Hematopoietic multipotent progenitor cell treated with erythropoietin and hydrocortisone succinate and interleukin-3 and kit ligand, for 17 days (in vitro differentiated cells): Measurements from ENCODE around the gene RPLP2.

Source experiments
- DNase-seq: peaks from one replicate; pipeline ENCODE4 v3.0.0-alpha.2; 2015; ENCODE audit warnings: low spot score

Gene RPLP2

GRCh38 chr11:824292-824880, 14.6 kb downstream of the RPLP2 start:
- no peak for DNase-seq

GRCh38 chr11:824942-825341, 15.2 kb downstream of the RPLP2 start:
- no peak for DNase-seq

GRCh38 chr11:825366-826226, 15.8 kb downstream of the RPLP2 start:
- no peak for DNase-seq

- DNase-seq, result no peak
Measured at GRCh38 chr11:826227-826621, 16.5 kb downstream of the RPLP2 start.

- DNase-seq, result no peak
Measured at GRCh38 chr11:826836-827145, 17.0 kb downstream of the RPLP2 start.

- no peak for DNase-seq
Measured at GRCh38 chr11:827146-827896, 17.6 kb downstream of the RPLP2 start.

GRCh38 chr11:827897-828192, 18.1 kb downstream of the RPLP2 start, which contains the start of gene CRACR2B:
Gene CRACR2B, plus strand, starts transcription at chr11:827919. Its CDS starts 689 bp downstream, at chr11:828608.
- no peak for DNase-seq

GRCh38 chr11:828506-829175, 18.9 kb downstream of the RPLP2 start:
- DNase-seq, result no peak

- no peak for DNase-seq
Measured at GRCh38 chr11:829176-829846, 19.5 kb downstream of the RPLP2 start.

GRCh38 chr11:829847-830294, 20.1 kb downstream of the RPLP2 start:
- DNase-seq, result no peak

- no peak for DNase-seq
Measured at GRCh38 chr11:830295-831117, 20.7 kb downstream of the RPLP2 start.

GRCh38 chr11:831118-831864, 21.5 kb downstream of the RPLP2 start:
- DNase-seq, result no peak

- DNase-seq, result no peak
Measured at GRCh38 chr11:831961-832528, 22.3 kb downstream of the RPLP2 start.

- DNase-seq, result no peak
Measured at GRCh38 chr11:832529-833113, 22.9 kb downstream of the RPLP2 start, which contains the start of gene CD151. Gene CD151, plus strand, starts transcription at chr11:832952. Its CDS starts 3,118 bp downstream, at chr11:836070.

GRCh38 chr11:833114-833791, 23.5 kb downstream of the RPLP2 start:
- peak; percentile 50 for DNase-seq

- DNase-seq, result no peak
Measured at GRCh38 chr11:833849-834311, 24.1 kb downstream of the RPLP2 start.

GRCh38 chr11:834371-835316, 24.9 kb downstream of the RPLP2 start:
- no peak for DNase-seq

GRCh38 chr11:836274-836673, 26.5 kb downstream of the RPLP2 start:
- no peak for DNase-seq
